VCaP (cell line): Measurements from ENCODE around the gene TTLL12.

ENCODE experiments used
- H3K27ac ChIP-seq: fragments of 450-650 bp; 2 replicates; pipeline ENCODE4 v1.5.1; 2017
- CTCF ChIP-seq: fragments of 450-650 bp; conservative IDR thresholded peaks from 2 replicates; pipeline ENCODE4 v1.5.1; 2017; ENCODE audit warnings: mild to moderate bottlenecking, moderate library complexity

The TTLL12 gene

GRCh38 chr22:43116932-43117331 lies 70.0 kb downstream of the TTLL12 start:
- TF ChIP-seq CTCF, result no peak
- H3K27ac ChIP-seq, result peak overlapping the region; percentile 98
